HG03575 (cell line): ENCODE results near the gene MON1B.
"Not testable (repeated sequence)": the region's sequence is repeated elsewhere in the genome, so short reads cannot be mapped to it uniquely, and the experiment has no call there.

Experiments
- ATAC-seq: cut with Tn5 transposase; IDR thresholded peaks from one replicate; pipeline ENCODE4 v1.9.1; 2021; ENCODE audit not compliant: unreplicated experiment, insufficient number of reproducible peaks, low FRiP score; ENCODE audit errors: extremely low read depth

Gene MON1B

DNA sequence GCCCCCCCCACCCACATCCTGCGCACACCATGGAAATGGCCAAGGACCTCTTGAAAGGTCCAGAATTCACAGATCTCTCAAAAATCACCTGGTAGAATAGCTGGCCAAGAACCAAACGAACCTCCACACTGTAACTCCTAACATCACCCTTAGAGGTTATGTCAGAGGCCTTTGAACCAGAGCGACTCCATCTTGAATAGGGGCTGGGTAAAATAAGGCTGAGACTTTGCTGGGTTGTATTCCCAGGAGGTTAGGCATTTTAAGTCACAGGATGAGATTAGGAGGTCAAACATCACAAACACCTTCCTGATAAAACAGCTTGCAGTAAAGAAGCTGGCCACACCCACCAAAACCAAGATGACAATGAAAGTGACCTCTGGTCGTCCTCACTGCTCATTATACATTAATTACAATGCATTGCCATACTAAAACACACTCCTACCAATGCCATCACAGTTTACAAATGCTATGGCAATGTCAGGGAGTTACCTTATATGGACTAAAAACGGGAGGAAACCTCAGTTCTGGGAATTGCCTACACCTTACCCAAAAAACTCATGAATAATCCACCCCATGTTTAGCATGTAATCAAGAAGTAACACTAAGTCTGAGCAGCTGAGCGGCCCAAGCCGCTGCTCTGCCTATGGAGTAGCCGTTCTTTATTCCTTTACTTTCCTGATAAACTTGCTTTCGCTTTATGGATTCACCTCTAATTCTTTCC lies 43.0 kb downstream of the MON1B start:
- ATAC-seq, result no peak

DNA sequence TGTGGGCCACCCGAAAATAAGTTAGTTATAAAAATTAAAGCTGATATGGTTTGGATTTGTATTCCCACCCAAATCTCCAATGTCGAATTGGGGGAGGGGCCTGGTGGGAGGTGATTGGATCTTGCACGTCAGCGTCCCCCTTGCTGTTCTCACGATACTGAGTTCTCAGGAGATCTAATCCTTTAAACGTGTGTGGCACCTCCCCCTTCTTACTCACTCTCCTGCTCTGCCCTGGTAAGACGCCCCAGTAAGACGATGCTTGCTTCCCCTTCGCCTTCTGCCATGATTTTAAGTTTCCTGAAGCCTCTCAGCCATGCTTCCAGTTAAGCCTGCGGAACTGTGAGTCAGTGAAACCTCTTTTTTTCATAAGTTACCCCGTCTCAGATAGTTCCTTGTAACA lies 43.6 kb downstream of the MON1B start:
- ATAC-seq, result no peak

DNA sequence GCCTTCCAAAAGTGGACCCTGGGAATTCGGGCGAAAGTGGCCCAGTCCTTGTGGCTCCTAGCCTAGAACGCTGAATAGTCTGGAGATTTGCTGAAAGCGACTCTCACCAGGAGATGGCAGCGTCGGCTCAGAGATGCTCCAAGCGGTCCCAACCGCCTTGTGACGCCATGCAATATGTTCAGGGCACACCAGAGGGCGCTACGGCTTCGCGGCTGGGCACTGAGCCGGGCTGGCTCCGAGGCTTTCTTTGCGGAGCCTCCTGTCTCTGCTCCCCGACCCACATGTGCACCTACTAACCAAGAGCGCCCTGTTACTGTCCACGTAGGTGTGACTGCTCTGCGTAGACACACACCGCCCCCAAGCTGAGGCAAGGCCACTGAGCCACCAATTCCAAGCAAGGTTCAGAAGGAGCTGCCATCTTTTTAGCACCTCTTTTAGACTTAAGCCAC lies 45.1 kb downstream of the MON1B start:
- peak; percentile 81 for ATAC-seq

DNA sequence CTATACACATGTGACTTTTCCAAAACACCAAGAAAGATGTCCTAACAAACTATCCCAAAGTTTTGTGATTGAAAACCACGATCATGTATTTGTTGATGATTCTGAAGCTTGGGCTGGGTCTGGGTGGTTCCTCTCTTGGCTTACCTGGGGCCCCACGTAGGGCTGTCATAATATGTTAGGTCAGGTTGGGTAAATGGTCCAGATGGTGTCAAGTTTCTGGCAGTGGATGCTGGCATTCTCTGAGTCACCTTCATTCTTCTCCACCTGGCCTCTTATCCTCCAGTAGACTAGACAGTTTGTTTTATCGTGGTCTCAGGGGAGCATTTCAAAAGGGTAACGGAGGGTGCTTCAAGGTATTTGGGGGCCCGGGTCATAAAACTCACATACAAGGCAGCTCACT lies 47.6 kb downstream of the MON1B start:
- ATAC-seq, result no peak

DNA sequence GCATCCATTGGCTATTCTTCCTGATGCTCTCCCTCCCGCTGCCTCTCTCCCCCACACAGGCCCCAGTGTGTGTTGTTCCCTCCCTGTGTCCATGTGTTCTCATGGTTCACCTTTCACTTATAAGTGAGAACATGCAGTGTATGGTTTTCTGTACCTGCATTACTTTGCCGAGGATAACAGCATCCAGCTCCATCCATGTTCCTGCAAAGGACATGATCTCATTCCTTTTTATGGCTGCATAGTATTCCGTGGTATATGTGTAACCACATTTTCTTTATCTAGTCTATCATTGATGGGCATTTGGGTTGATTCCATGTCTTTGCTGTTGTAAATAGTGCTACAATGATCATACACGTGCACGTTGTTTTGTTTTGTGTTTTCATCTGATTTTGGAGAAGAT lies 51.5 kb downstream of the MON1B start:
- not testable (repeated sequence) for ATAC-seq

DNA sequence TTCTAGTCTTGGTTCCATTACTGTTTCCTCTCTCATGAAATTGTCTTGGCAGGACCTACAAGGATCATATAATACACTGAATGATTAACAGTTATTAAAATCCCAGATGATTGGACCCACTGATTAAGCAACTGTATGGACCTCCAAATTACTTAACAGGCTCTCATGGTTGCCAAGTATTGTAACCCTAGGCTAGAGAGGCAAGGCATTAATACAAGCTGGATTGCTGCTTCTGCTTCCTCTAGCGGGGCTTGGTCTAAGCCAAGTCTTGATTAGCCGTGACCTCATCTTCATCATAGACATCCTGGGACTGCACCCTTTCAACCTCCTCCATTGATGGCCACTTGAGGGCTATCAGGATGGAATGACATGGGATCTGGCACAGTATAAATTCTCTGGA lies 55.2 kb downstream of the MON1B start:
- ATAC-seq, result no peak

DNA sequence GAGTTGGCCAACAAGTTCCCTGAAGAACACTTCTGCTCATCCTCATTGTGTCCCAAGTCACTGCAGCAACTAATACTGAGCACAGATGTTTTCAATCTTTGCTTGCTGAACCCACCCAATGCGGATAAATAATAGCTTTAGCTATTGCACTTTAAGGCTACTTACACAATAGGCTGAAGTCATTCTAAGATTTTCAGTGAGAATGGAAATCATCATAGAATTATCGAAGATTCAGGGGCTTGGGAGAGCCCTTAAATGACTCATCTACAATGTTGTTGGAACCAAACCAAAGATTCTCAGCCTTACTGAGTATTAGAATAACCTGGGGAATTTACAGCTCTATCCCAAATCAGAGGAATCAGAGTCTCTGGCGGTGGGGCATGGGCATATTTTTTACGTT lies 59.4 kb downstream of the MON1B start:
- no peak for ATAC-seq
